CD14-positive monocyte (primary cell): Measurements from ENCODE around the gene LSM3. TPM values are rescaled to one million over a fixed set of nuclear protein-coding genes. Genes with fewer than 3 reads are reported as not detected.

Source experiments
- DNase-seq, 3 donors: peaks; one replicate each; pipeline ENCODE4 v3.0.0-alpha.2; 2011 to 2022
- H2AFZ ChIP-seq: 2 replicates; pipeline ENCODE4 v1.6.0; 2012; ENCODE audit warnings: mild to moderate bottlenecking, low read depth, low read length, inconsistent platforms; ENCODE audit not compliant: insufficient read depth, poor library complexity, severe bottlenecking
- H3K27ac ChIP-seq, 2 donors: 1 replicate in 1 of 2; 2 replicates in 1 of 2; pipeline ENCODE4 v1.5.1; 2012 to 2013; ENCODE audit warnings: low read length in 2 of 2, control low read depth in 1 of 2, inconsistent platforms in 1 of 2, low read depth in 1 of 2, mild to moderate bottlenecking in 1 of 2
- H3K27me3 ChIP-seq, 2 donors: one replicate each; pipeline versions ENCODE4 v1.6.0 to v1.6.1; 2011 to 2013; ENCODE audit warnings: low read length in 2 of 2; ENCODE audit not compliant: control insufficient read depth in 2 of 2, insufficient read depth in 2 of 2
- H3K36me3 ChIP-seq, 2 donors: replicated peaks in 1 of 2; 1 replicate in 1 of 2; 2 replicates in 1 of 2; pipeline versions ENCODE4 v1.5.1 to v1.6.1; 2012 to 2013; ENCODE audit warnings: low read length in 2 of 2, control low read depth in 1 of 2, inconsistent platforms in 1 of 2, mild to moderate bottlenecking in 1 of 2; ENCODE audit not compliant: insufficient read depth in 2 of 2, control insufficient read depth in 1 of 2
- H3K4me1 ChIP-seq, 2 donors: 1 replicate in 1 of 2; 2 replicates in 1 of 2; pipeline versions ENCODE4 v1.5.1 to v1.6.1; 2012 to 2013; ENCODE audit warnings: low read length in 2 of 2, control low read depth in 1 of 2, inconsistent platforms in 1 of 2, mild to moderate bottlenecking in 1 of 2, moderate library complexity in 1 of 2; ENCODE audit not compliant: insufficient read depth in 2 of 2, control insufficient read depth in 1 of 2
- H3K4me2 ChIP-seq: replicated peaks from 2 replicates; pipeline ENCODE3; 2012; ENCODE audit warnings: low read length, moderate library complexity, mild to moderate bottlenecking; ENCODE audit not compliant: poor library complexity, severe bottlenecking; ENCODE audit errors: extremely low read depth
- H3K4me3 ChIP-seq, 3 experiments: fragments of 200-600 bp in 1 of 3; sonication (generic) in 1 of 3; replicated peaks in 1 of 3; 1 replicate in 2 of 3; 2 replicates in 1 of 3; pipeline ENCODE4 v1.5.1; 2011 to 2013; ENCODE audit warnings: low read length in 3 of 3, mild to moderate bottlenecking in 3 of 3, control low read depth in 2 of 3, low read depth in 2 of 3, inconsistent platforms in 1 of 3, moderate library complexity in 1 of 3
- H3K79me2 ChIP-seq: 2 replicates; pipeline ENCODE4 v1.6.0; 2012; ENCODE audit warnings: mild to moderate bottlenecking, control low read depth, inconsistent platforms, low read length, moderate library complexity; ENCODE audit not compliant: insufficient read depth
- H3K9ac ChIP-seq: 2 replicates; pipeline ENCODE4 v1.6.0; 2017; ENCODE audit warnings: low read length, mild to moderate bottlenecking; ENCODE audit not compliant: insufficient read depth, poor library complexity, severe bottlenecking
- H3K9me3 ChIP-seq, 2 donors: replicated peaks in 1 of 2; 1 replicate in 1 of 2; 2 replicates in 1 of 2; pipeline versions ENCODE4 v1.5.1 to v1.6.1; 2012 to 2013; ENCODE audit warnings: low read length in 2 of 2, control low read depth in 1 of 2; ENCODE audit not compliant: control insufficient read depth in 1 of 2, insufficient read depth in 1 of 2
- H4K20me1 ChIP-seq: 2 replicates; pipeline ENCODE4 v1.6.0; 2012; ENCODE audit warnings: mild to moderate bottlenecking, low read length, control low read depth, moderate library complexity; ENCODE audit not compliant: insufficient read depth
- H3K27ac Mint-ChIP-seq, 7 donors: one replicate each; pipeline ENCODE4 v1.8.0; 2020; ENCODE audit warnings: mild to moderate bottlenecking in 7 of 7, mixed read lengths in 7 of 7, moderate library complexity in 6 of 7, inconsistent platforms in 2 of 7
- H3K27me3 Mint-ChIP-seq, 3 donors: one replicate each; pipeline ENCODE4 v1.8.0; 2021 to 2022; ENCODE audit warnings: low read depth in 3 of 3, mild to moderate bottlenecking in 3 of 3, mixed read lengths in 3 of 3, moderate library complexity in 3 of 3, inconsistent platforms in 1 of 3
- H3K36me3 Mint-ChIP-seq, 2 donors: one replicate each; pipeline ENCODE4 v1.8.0; 2020; ENCODE audit warnings: mixed read lengths in 2 of 2, inconsistent platforms in 1 of 2, mild to moderate bottlenecking in 1 of 2
- H3K4me1 Mint-ChIP-seq: one replicate; pipeline ENCODE4 v1.8.0; 2020; ENCODE audit warnings: mild to moderate bottlenecking, mixed read lengths
- H3K4me3 Mint-ChIP-seq, 2 donors: one replicate each; pipeline ENCODE4 v1.8.0; 2020; ENCODE audit warnings: mild to moderate bottlenecking in 2 of 2, mixed read lengths in 2 of 2, moderate library complexity in 1 of 2
- H3K9me3 Mint-ChIP-seq, 7 donors: one replicate each; pipeline ENCODE4 v1.8.0; 2020 to 2022; ENCODE audit warnings: mixed read lengths in 7 of 7, mild to moderate bottlenecking in 6 of 7, moderate library complexity in 6 of 7, inconsistent platforms in 2 of 7
- CTCF ChIP-seq: fragments of 200-600 bp; IDR thresholded peaks from one replicate; pipeline ENCODE4 v1.8.0; 2022; ENCODE audit warnings: antibody characterized with exemption, mild to moderate bottlenecking
- WGBS: methylation state at CpG from one replicate; pipeline ENCODE4 v1.1.5; 2013; ENCODE audit warnings: missing lambda C conversion rate; ENCODE audit not compliant: insufficient coverage; 5-methylcytosine and 5-hydroxymethylcytosine counted together
- intact Hi-C, 2 donors: fragments of 100-400 bp; cut with micrococcal nuclease; formaldehyde crosslinking; loops; one replicate each; pipeline versions ENCODE4 v1.15.0 to v1.15.1; 2023
- polyA plus RNA-seq, 3 donors: library from polyadenylated mRNA; depleted of rRNA in 1 of 3; unstranded in 2 of 3; stranded (reverse) in 1 of 3; fragments of 300-500 nt in 2 of 3; fragments of >200 nt in 1 of 3; fragmentation: Illumina TruSeq in 2 of 3; gene quantifications; 1 replicate in 2 of 3; 2 replicates in 1 of 3; pipeline ENCODE4 v1.2.3, GENCODE V29; 2012 to 2021

The LSM3 gene
- polyA plus RNA-seq, 3 donors, result 4.1 to 23.2 (median 19.8) TPM

- Mint-ChIP-seq H3K9me3 (peaks cover 8 to 17% (median 11%) of the 10 kb centered on the region in 7 donors), H3K4me3 (no peak overlapping the region)
Measured at GRCh38 chr3:14222900-14223594, 44.4 kb downstream of the LSM3 start.

GRCh38 chr3:14223595-14223994 lies 45.0 kb downstream of the LSM3 start:
- H3K9me3 Mint-ChIP-seq, result peaks cover 8 to 17% (median 11%) of the 10 kb centered on the region in 7 donors
- H3K9me3 ChIP-seq, result peaks cover 0 to 6% of the 10 kb centered on the region in 2 donors
- H3K4me3 ChIP-seq, result no peak overlapping the region
- no peak overlapping the region for H3K4me2 ChIP-seq
- peaks cover 10% of the 10 kb centered on the region for H3K4me1 Mint-ChIP-seq
- no peaks in the 10 kb centered on the region for H3K79me2 ChIP-seq
- no CpG with 5 or more reads among the region's 1 CpG for WGBS
- H3K36me3 Mint-ChIP-seq, result no peaks in the 10 kb centered on the region
- H3K4me1 ChIP-seq, result peaks cover 4 to 6% of the 10 kb centered on the region in 2 donors
- H3K27ac Mint-ChIP-seq, result no peak overlapping the region
- H3K9ac ChIP-seq, result no peak overlapping the region
- no peak overlapping the region for H3K4me3 Mint-ChIP-seq
- H3K27me3 ChIP-seq, result no peaks in the 10 kb centered on the region
- TF ChIP-seq CTCF, result no peak
- intact Hi-C loops, result no loop called here
- peaks cover 0 to 2% (median 0%) of the 10 kb centered on the region in 3 donors for H3K27me3 Mint-ChIP-seq
- no peak for DNase-seq
- no peaks in the 10 kb centered on the region for H4K20me1 ChIP-seq
- H3K27ac ChIP-seq, result no peak overlapping the region
- H3K36me3 ChIP-seq, result no peaks in the 10 kb centered on the region
- H2AFZ ChIP-seq, result no peak overlapping the region

More at GRCh38 chr3:14222900-14223594, 44.4 kb downstream of the LSM3 start:
- Histone ChIP-seq H4K20me1 (no peaks in the 10 kb centered on the region), H3K79me2 (no peaks in the 10 kb centered on the region), H3K27ac (no peak overlapping the region), H3K27me3 (no peaks in the 10 kb centered on the region), H2AFZ (no peak overlapping the region), H3K36me3 (no peaks in the 10 kb centered on the region), H3K4me1 (peaks cover 4 to 6% of the 10 kb centered on the region in 2 donors), H3K4me3 (no peak overlapping the region), H3K9ac (no peak overlapping the region), H3K9me3 (peaks cover 0 to 6% of the 10 kb centered on the region in 2 donors), H3K4me2 (no peak overlapping the region)
- DNase-seq, result no peak
- H3K27me3 Mint-ChIP-seq, result peaks cover 0 to 2% (median 0%) of the 10 kb centered on the region in 3 donors
- H3K4me1 Mint-ChIP-seq, result peaks cover 10% of the 10 kb centered on the region
- no peaks in the 10 kb centered on the region for H3K36me3 Mint-ChIP-seq
- no peak overlapping the region for H3K27ac Mint-ChIP-seq
- whole genome bisulfite sequencing, result 83% methylated on average over 2 of the region's 3 CpGs
- TF ChIP-seq CTCF, result no peak
- intact Hi-C loops, result no loop called here
